ENCODE measurements around the gene PSME2. TPM values are rescaled to one million over a fixed set of nuclear protein-coding genes. Genes with fewer than 3 reads are reported as not detected.

Gene PSME2
- total and polyA plus RNA-seq, 2 of the 13 experiments (the other 11 are each of a cell fraction or from before 2014, with no cell fraction given): 332 to 716 TPM

GRCh38 chr14:24149302-24149969 lies 3.0 kb upstream of the PSME2 start:
- ATAC-seq: no peak
- intact Hi-C loops (cut with micrococcal nuclease; ENCODE audit: unreplicated experiment): no loop called here
- in situ Hi-C loops (cut with HindIII; ENCODE audit: extremely low pct_ligation_motif_present, low pct_unique_long_range_greater_than_20kb): loop anchor here (25.0 kb wide), 1 partner anchor 837 kb away; the partner anchor contains the start of genes BCL2L2, PABPN1 and PPP1R3E
- H3K9ac ChIP-seq (ENCODE audit: insufficient read depth, low read depth, low read length): no peak overlapping the region; the same call in 1 of the 2 replicates
- no TSS peak for BruUV-seq (replicated peaks)
- H3K4me3 ChIP-seq (replicated peaks in 1 of 3; ENCODE audit: insufficient read depth in 1 of 3, low read depth in 2 of 3, low read length in 3 of 3): no peak overlapping the region
- H3K9me3 ChIP-seq (ENCODE audit: low read length): no peaks in the 10 kb centered on the region
- POLR2A ChIA-PET: interaction anchor here (1.0 to 8.5 kb wide), 5 partner anchors 8 to 54 kb away, joined by 3 to 279 read pairs (median 181); partner anchors contain the start of genes DCAF11, EMC9, IRF9 and NRL
- 97% methylated on average over 3 of the region's 3 CpGs for WGBS (ENCODE audit: low lambda C conversion rate)
- H3K36me3 ChIP-seq (replicated peaks in 1 of 2; ENCODE audit: control insufficient read depth in 1 of 2, insufficient read depth in 2 of 2, low read length in 2 of 2): peaks cover 33 to 43% of the 10 kb centered on the region in 2 experiments
- H3K4me2 ChIP-seq (ENCODE audit: low read depth, low read length): no peak overlapping the region
- H3K27ac ChIP-seq (ENCODE audit: extremely low read length, insufficient read depth, low read length): no peak overlapping the region
- peaks cover 37% of the 10 kb centered on the region for H3K4me1 ChIP-seq (ENCODE audit: insufficient read depth, low read length)
- peaks cover 0 to 3% of the 10 kb centered on the region in 2 experiments; a peak in 1 of 5 replicates for H3K27me3 ChIP-seq (ENCODE audit: control insufficient read depth in 1 of 2, insufficient read depth in 2 of 2, low read length in 2 of 2)
- DNase-seq (ENCODE audit: low spot score): no peak
- peaks cover 7% of the 10 kb centered on the region for H4K20me1 ChIP-seq (ENCODE audit: insufficient read depth, low read length)
- H3K79me2 ChIP-seq (ENCODE audit: insufficient read depth, low read length): peaks cover 40% of the 10 kb centered on the region
- FAIRE-seq: peak; percentile 12
- H2AFZ ChIP-seq (ENCODE audit: low read length): no peak overlapping the region
- CTCF ChIA-PET (ENCODE audit: low intra/inter-chr PET ratio, low total read pairs): no interaction called here
- TF ChIP-seq CENPT (CRISPR knock-in tag; IDR thresholded peaks at IDR 0.05; ENCODE audit: low read depth) (0 out of 2 replicates have a peak, but pooled peaks have one; percentile 67), NR1H2 (CRISPR knock-in tag; IDR thresholded peaks at IDR 0.05; ENCODE audit: borderline replicate concordance, low read depth) (no peak), SIX1 (CRISPR knock-in tag; IDR thresholded peaks at IDR 0.05; ENCODE audit: borderline replicate concordance) (no peak), MNT (IDR thresholded peaks at IDR 0.05) (0 out of 2 replicates have a peak, but pooled peaks have one; percentile 8), JUND (CRISPR knock-in tag; IDR thresholded peaks at IDR 0.05) (peak; percentile 36; the same call in 1 of the 2 replicates), THAP9 (CRISPR knock-in tag; IDR thresholded peaks at IDR 0.05; ENCODE audit: borderline replicate concordance) (0 out of 2 replicates have a peak, but pooled peaks have one; percentile 0), TMF1 (CRISPR knock-in tag; IDR thresholded peaks at IDR 0.05; ENCODE audit: low read depth) (peak; percentile 53; the same call in 1 of the 2 replicates), PHF21A (CRISPR knock-in tag; IDR thresholded peaks at IDR 0.05) (no peak), RBFOX2 (IDR thresholded peaks at IDR 0.05; ENCODE audit: low read depth, low read length) (0 out of 2 replicates have a peak, but pooled peaks have one; percentile 29), ZNF570 (CRISPR knock-in tag; IDR thresholded peaks at IDR 0.05; ENCODE audit: borderline replicate concordance) (no peak), ZNF749 (CRISPR knock-in tag; IDR thresholded peaks at IDR 0.05; ENCODE audit: borderline replicate concordance) (0 out of 2 replicates have a peak, but pooled peaks have one; percentile 43), ZBTB7A (CRISPR knock-in tag; IDR thresholded peaks at IDR 0.05) (peak; percentile 60; the same call in 1 of the 2 replicates), U2AF2 (IDR thresholded peaks at IDR 0.05; ENCODE audit: low read depth, low read length) (no peak), RXRB (CRISPR knock-in tag; IDR thresholded peaks at IDR 0.05; ENCODE audit: borderline replicate concordance) (no peak), SMAD3 (CRISPR knock-in tag; IDR thresholded peaks at IDR 0.05) (no peak), GABPA (IDR thresholded peaks at IDR 0.05; ENCODE audit: low read depth, low read length) (no peak), GABPA (CRISPR knock-in tag; IDR thresholded peaks at IDR 0.05; ENCODE audit: low read depth) (no peak)
